ENCODE data around the gene SCAMP3.

SCAMP3 gene

GRCh38 chr1:155285063-155285462 lies 22.9 kb upstream of the SCAMP3 start:
- DNase-seq (ENCODE audit: low spot score): no peak

DNA sequence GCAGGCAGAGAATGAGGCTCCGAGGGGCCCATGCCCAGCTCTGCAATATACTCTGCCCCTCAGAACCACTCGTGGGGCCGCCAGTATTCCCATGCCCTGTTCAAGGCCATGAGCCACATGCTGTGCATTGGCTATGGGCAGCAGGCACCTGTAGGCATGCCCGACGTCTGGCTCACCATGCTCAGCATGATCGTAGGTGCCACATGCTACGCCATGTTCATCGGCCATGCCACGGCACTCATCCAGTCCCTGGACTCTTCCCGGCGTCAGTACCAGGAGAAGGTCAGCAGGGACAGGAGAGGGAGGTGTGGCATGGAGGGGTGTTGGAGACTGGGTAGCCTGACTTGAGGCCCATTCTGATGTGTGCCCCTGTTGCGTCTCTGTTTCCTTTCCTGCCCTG lies 22.3 kb upstream of the SCAMP3 start:
- DNase-seq (ENCODE audit: low spot score): no peak

DNA sequence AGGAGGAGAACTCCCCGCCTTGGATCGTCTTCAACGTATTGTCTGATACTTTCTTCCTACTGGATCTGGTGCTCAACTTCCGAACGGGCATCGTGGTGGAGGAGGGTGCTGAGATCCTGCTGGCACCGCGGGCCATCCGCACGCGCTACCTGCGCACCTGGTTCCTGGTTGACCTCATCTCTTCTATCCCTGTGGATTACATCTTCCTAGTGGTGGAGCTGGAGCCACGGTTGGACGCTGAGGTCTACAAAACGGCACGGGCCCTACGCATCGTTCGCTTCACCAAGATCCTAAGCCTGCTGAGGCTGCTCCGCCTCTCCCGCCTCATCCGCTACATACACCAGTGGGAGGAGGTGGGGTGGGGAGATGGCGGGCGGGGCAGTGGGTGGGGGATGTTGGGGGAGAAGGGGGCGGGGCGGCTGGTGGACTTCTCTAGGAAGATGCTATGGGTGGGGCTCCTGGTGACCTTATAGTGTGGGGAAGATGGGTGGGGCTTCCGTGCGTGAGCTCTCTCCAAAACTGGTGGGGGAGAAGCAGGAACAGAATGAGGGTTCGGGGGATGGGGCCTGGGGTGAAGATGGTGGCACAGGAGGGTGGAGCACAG lies 20.4 kb upstream of the SCAMP3 start:
- DNase-seq (ENCODE audit: low spot score): no peak

DNA sequence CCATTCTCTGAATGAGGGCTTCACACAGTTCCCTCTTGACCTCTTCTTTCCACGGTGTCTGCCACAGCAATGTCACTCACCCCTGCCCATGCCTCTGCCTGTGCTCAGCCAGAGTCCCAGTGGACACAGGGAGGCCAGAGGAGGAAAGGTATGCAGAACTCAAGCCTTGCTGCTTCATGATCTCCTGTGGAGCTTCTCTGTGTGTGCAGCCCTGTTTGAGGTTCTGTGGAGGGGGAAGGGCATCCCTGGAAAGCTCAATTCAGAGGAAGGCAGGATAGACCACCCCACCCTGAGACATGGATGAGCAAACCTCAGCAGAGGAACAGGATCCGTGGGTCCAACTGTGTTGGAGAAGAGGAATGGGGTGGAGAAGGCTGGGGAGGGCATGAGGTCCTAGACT lies 17.1 kb upstream of the SCAMP3 start:
- DNase-seq (ENCODE audit: low spot score): no peak

GRCh38 chr1:155278689-155279160 lies 16.6 kb upstream of the SCAMP3 start:
- DNase-seq (ENCODE audit: low spot score): no peak

DNA sequence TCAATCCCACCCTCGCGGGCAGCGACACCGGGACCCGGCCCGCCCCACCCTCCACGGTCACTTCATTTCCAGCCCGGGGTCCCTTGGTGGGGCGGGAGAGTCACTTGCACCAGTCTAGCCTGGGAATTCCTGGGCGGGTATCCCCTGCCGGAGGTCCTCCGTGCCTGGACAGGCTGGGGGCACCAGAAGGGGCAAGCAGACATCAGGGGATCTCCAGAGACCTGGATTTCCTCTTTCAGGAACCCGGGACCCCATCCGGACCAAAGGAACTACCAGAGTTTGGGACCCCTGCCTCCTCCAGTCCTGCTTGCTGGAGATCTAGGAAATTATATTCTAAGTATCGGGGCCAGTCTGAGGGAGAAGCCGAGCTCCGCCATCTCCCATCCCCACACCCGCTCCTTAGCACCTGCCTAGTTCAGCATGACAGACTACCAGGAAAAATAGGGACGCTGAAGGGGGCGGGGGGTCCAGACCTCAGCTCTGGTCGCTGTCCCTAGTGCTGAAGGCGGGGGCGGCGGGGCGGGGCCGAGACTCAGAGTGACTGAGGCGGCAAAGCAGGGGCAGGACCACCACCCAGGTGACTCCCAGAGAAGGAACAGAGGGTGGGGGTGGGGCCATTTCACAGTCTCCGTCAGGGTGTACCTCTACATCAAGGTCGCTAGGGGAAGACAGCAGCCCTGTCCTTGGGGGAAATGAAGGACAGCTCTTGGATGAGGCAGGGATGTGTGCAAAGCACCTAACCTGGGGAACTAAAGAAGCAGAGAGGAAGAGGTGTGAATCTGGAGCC lies 15.9 kb upstream of the SCAMP3 start:
- peak; percentile 80 for DNase-seq (ENCODE audit: low spot score)

DNA sequence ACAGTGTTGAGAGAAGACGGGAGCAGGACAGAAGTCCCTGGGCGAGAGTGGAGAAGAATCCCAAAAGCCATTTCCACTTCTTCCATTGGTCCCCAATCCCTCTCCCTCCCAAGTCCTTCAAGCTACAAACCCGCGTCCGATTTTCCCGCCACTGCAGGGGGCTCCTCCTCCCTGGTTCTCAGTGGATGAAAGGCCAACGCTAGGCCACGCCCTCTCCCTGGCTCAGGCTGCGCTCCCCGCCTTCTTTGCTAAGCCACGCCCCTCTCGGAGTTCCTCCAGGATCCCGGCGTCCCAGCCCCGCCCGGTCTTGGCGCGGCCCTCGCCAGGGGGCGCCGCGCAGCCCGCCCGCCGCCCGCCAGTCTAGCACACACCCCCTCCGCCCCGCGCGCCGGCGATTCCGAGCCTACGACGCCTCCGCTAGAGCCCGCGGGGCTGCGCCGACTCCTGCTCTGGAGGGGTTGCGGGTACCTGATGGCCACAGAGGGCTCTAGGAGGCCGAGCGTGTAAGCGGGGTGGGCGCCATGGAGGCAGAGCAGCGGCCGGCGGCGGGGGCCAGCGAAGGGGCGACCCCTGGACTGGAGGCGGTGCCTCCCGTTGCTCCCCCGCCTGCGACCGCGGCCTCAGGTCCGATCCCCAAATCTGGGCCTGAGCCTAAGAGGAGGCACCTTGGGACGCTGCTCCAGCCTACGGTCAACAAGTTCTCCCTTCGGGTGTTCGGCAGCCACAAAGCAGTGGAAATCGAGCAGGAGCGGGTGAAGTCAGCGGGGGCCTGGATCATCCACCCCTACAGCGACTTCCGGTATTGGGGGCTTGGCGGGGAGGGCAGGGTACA lies 15.1 kb upstream of the SCAMP3 start, which contains the start of gene HCN3:
TSS of gene HCN3 (plus strand) at position 394 of the 832 bp plus-strand sequence. CDS start at position 522, 128 bp downstream.
- DNase-seq (ENCODE audit: low spot score): peak; percentile 98

DNA sequence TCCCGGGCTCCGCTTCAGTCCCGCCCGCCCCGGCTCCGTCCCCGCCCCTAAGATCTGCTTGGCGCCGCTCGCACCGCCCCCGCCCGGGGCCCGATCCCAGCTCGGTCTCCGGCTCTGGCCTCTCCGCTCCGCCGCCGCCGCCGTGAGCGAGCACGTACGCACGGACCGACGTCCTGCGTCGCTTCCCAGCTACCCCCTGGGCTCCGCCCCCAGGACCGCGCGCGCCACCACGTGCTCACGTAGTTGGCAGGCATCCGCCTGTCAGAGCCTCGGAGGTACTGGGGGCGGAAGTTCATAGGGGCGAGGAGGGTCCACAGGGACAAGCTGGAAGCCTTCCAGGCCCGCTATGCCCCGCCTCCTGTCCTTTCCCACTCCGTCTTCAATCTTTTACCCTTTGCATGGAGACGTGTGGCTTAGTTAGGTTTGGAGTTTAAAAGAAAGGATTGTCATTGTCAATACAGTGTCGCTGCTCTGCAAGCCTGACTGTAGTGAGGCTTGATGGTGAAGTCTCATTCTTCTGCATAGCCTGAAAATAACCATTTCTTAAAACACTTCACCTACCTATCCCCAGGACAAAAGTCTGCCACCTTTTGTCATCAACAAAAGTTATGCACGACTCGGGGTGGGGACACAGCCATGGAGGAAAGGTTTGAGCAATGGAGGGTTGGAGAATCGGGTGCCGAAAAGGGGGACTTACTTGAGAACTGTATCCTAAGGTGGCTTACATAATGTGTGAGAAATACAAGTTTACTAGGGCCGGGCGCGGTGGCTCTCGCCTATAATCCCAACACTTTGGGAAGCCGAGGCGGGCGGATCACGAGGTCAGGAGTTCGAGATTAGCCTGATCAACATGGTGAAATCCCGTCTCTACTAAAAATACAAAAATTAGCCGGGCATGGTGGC lies 11.4 kb upstream of the SCAMP3 start, which contains the start of gene CLK2:
TSS of gene CLK2 (minus strand) at position 162 of the 903 bp plus-strand sequence. CDS start 2,527 bp downstream, outside the sequence.
- DNase-seq (ENCODE audit: low spot score): peak; percentile 98

GRCh38 chr1:155272466-155273342 lies 10.5 kb upstream of the SCAMP3 start:
- peak; percentile 81 for DNase-seq (ENCODE audit: low spot score)

GRCh38 chr1:155269381-155269780 lies 7.2 kb upstream of the SCAMP3 start:
- no peak for DNase-seq (ENCODE audit: low spot score)

DNA sequence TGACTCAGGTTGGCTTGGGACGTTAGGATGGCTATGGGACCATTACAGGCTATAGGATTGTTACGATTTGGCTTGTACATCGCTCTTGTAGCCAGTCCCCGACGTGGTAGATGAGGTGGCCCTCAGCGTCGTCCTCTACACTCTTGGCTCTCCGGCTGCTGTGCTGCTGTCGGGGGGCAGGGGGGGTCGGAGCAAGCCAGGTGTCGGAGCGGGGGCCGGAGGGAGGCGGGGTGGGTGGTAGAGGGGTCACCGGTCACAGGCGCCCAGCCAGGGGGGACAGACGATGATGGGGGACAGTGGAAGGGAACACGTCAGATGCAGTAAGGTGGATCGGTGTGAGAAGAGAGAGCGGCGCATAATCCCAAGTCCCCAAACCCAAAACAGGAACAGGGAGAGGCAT lies 6.5 kb upstream of the SCAMP3 start:
- no peak for DNase-seq (ENCODE audit: low spot score)

DNA sequence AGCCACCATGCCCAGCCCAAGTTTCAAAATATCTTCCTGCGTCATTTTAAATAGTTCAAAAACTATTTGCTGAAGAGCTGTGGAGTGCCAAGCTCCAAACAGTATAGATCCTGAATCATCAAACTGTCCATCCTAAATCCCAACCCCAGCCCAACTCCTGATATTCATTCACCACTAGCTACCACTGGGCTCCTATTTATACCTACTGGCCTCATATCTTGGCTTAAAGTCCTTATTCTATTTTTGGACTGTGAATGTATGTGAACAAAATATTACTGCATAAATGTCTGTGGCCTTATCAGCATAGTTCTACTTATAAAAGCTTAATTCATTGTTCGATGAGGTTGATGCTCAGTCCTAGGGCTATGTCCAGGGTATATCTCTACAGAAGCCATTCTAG lies 5.2 kb upstream of the SCAMP3 start:
- no peak for DNase-seq (ENCODE audit: low spot score)

GRCh38 chr1:155266553-155266952 lies 4.4 kb upstream of the SCAMP3 start:
- DNase-seq (ENCODE audit: low spot score): no peak

GRCh38 chr1:155263067-155263466 lies 907 bp upstream of the SCAMP3 start:
- DNase-seq (ENCODE audit: low spot score): no peak

DNA sequence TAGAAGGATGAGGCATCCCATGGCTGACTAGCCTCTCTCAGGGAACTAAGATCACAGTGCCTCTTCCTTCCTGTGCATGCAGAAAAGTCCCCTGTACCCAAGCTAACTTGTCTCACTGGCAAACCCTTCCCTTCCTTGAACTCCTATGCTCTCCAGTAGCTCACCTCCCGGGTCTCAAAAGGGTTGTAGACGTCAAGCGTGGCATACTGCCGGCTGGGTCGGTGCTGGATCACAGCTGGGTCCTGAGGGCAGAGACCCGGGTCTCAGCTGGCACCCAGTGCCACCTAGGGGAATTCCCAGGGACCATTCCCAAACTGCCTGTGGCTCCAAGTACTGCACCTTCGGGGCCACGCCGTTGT lies 688 bp downstream of the SCAMP3 start:
- no peak for DNase-seq (ENCODE audit: low spot score)

DNA sequence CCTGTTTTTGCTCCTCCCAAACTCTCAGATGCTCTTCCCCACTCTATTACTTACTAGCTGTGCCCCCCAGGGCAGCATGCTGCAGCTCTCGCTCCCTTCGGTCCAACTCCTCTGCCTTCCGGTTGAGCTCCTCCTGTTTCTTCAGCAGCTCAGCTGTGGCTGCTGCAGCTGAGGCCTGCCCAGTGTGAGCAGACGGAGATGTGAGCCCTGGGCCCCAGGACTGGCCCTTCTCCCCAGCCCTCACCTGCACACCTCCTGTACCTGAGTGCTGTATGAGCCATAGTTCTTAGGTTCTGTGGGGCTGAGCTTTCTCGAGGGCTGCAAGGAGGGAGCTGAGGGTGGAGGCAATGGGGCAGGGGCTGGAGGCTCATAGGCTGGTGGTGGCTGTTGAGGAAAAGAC lies 1.9 kb downstream of the SCAMP3 start:
- DNase-seq (ENCODE audit: low spot score): no peak

GRCh38 chr1:155256058-155256852 lies 5.9 kb downstream of the SCAMP3 start:
- DNase-seq (ENCODE audit: low spot score): no peak

- DNase-seq (ENCODE audit: low spot score): peak; percentile 97
These were observed 6.7 kb downstream of the SCAMP3 start, which contains the start of gene ENTREP3 for GRCh38 chr1:155255243-155256007. ENTREP3 (minus strand) TSS chr1:155255483; CDS start chr1:155254877, 606 bp downstream.

Data from left forelimb (tissue), 1 donor.